Stimulated activated CD4-positive, alpha-beta T cell treated with anti-CD3 and anti-CD28 coated beads, Interleukin-4, amount 100 ng/mL, for 4 hours (primary cell): Measurements from ENCODE around the gene ARID5B.
A peak's percentile ranks its signal among the peaks of the same experiment; 100 is the strongest.

ENCODE experiments used
- DNase-seq, 2 experiments: peaks; one replicate each; pipeline ENCODE4 v3.0.0-alpha.2; 2020

ARID5B gene

DNA sequence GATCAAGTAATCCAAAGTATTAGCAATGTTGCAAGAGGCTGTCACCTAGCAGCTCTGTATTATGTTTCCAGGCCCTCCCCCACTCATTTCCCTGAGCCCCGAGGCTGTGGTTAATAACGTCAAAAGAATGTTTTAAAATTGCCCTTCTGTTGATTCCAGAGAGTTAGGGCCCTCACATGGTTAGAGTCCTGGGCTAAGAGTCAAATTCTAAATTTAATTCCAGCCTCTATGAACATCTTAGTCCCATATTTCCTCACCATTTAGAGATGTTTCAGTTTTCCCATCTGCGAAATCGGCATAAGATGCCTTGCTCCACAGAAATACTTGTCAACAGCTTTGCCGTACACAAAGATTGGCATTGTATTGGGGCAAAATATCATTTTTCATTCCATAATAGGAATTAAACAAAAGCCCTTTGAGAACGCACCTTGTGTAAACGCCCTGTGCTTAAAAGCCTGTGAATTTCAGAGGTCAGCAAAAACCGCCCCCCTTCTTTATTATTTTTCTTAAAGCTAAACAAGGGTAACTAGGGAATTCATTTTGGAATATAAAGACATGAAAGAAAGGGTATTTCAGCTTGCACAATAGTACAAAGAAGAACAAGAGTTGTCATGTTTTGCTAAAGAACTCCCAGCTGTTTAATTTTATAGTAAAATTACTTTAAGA is 135.8 kb downstream of the ARID5B start:
- no peak for DNase-seq

DNA sequence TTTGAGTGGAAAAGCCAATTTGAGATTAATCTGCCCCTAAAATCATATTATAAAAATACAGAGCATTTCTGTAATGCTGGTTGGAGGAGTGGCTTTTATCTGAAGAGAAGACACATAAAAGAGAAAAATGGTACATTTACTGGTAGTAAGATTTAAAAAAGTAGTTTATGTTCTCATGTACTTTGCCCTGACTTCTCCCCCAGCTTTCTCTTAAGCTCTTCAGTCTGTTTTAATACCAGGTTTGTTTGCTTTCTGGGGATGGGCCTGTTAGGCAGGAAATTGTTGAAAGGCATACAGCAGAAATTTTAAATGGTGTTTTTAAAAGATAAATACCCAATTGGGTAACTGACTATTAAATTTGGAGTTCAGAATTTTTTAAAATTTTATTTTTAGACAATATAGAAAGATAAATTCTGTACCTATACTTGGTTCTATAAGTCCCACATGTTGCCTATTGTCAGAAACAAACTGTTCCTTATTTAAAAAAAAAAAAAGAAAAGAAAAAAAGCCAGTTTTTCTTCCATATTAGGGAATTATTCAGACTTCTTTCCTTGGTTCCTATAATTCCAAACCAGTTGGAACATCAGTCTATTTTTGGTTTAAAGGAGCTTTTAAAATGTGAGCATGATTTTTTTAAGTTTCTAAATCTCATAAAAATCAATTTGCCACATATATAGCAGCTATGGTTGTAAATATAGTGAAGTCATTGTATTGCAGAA is 136.6 kb downstream of the ARID5B start:
- no peak for DNase-seq

DNA sequence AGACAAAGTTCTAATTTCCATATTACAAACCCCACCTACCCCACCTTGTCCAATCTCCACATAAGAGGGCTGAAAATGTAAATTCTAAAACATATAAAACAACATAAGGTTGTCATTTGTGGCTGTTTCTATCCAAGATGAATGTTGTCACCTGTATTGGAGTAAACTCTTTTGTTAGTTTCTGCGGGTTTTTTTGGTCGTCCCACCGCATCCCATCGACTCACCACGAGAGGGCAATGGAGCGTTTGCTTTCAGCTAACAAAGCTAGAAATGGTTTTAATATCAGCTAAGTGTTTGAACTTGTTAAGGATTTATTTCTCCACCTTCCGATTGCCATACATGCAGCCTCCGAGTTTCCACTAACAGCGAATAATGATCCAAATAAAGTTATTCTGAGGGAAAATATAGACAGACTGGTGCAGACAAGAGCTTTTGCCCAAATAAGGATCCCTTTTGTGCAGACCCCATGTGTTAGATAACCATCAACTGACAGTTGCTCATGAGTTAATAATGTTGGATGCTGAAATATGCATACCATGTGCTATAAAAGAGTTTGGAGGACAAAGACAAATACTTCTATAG is 137.2 kb downstream of the ARID5B start:
- DNase-seq = peak; percentile 54 to 78

DNA sequence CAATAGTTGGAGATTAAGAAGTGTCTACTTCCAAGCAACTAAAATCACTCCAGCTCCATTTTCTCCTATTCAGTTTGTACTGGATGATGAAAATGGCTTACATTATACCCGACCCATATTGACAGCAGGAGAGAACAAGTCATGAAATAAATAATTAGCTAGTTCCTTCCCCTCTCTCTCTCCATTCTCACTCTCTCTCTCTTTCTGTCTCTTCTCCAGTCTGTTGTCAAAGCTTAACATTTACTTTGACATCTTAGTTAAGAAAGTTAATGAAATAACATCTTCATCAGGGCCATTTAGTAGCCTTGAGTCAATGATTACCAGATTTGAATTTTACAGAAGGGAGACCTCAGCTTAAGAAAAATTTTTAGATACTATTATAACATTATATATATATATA is 138.5 kb downstream of the ARID5B start:
- no peak for DNase-seq

DNA sequence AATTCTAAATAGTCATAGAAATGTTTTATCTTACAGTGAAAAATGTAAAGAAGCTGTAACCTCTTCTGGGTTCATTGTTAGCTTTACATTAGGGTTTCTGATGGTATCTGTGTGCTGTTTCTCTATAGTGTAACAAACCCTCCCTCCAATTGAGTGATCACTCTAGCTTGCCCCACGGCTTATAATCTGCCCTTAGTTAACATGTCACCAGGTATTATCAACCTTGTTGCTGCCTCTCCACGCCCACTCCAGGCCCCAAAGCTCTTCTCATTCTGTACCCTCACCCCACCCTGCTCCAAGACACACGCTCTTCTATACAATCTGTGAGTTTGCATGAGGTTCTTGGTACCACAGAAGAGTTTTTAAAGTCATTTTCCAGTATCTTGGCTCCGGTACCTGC is 139.4 kb downstream of the ARID5B start:
- no peak for DNase-seq

DNA sequence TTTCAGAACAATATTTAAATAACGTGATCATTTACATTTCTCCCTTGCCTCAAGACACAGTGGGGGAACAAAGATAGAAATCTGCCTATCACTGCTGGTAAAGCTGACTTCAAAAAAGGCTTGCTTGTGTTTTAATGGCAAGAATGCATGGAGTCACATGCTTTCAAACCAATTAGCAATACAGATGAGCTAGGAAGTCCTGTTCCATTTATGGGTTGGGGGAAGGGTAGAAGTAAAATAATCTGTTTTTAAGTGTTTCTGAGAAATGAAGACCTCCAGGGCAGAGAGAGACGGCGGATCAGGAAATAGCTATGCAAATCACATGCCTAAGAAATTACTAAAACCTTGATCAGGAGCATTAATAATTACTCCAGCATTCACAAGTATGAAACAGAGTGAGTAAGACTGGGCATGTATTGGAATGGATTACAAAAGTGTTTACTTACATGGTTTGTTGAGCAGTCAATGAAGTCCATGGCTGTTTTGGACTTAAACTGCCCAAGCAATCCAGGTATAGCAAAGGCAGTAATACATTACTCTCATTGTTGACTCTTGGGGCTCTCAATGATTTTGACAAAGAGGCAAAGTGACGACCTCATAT is 142.0 kb downstream of the ARID5B start:
- DNase-seq = no peak

DNA sequence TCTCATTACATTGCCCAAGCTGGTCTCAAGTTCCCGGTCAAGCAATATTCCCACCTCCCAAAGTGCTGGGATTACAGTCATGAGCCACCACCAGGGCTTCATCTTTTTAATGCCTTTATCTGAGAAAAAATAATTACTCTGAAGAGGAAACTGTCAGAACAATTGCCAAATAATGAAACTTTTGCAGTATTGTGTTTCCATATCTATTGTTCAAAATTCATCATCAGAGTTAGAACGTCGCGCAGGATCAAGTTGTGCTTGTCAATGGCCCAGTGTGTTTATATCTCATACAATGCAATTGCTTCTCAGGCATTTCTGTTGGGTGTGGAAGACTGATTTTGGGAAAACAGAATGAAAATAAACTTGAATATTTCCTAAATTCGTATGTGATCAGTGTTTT is 143.1 kb downstream of the ARID5B start:
- DNase-seq = no peak

DNA sequence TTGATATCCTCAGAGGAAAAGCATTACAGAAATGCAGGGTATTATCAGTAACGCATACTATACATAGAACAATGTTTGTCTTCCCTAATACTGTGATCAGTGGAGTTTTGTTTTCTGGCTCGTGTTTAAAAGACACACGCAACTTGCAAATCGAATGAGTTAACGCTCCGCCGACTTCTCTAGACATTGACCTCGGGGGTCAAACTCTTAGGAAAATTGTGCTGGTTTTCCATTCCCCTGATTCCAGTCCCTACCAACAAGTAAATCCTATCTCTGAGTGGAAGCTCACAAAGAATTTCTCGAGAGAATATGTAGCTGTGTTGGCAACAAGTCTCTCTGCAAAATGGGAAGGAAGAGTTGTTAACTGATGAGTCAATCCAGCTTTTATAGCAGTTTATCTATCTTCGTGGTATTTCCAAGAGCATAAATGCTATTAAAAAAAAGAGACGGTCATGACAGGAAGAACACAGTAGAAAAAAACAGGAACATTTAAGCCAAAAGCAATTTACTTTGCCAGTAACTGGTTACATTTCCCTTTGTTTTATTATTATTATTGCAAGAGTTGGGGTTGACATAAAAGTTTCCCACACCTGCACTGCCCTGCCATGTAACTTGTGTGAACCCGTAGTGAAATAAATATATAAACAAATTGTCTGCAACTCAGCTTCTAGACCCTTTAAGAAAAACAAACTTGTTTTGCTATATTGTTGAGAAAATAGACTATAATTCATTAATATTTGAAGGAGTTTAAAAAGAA is 144.4 kb downstream of the ARID5B start:
- no peak for DNase-seq

DNA sequence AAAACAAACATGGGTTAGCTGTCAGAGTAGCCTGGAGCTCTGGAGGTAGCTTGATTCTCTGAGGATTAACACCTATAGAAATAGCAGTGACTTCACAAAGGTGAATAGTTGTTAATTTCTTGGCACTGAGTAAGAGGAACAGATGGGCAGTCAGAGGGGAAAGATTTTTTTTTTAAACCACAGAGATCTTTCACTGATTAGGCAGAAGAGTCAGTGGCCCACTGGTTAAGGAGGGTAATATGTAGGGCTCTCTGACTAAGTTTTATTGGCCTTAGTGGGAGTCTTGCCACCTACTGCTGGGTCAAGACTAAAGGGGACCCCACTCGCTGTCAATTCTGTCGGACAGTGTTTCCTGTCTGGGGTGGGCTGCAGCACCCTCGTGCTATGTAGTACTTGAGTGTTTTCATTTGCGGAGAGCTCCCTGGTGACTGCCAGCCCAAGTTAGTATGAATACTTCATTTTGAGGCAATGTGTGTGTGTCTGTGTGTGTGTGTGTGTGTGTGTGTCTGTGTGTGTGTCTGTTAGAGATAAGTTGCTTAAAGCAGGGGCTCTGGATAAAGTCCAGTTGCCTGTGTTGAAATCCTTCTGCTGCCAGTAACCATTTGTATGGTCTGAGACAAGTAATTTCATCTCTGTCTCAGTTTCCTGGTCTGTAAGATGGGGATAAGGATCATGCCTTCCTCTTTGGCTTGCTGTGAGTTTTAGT is 145.2 kb downstream of the ARID5B start:
- no peak for DNase-seq

DNA sequence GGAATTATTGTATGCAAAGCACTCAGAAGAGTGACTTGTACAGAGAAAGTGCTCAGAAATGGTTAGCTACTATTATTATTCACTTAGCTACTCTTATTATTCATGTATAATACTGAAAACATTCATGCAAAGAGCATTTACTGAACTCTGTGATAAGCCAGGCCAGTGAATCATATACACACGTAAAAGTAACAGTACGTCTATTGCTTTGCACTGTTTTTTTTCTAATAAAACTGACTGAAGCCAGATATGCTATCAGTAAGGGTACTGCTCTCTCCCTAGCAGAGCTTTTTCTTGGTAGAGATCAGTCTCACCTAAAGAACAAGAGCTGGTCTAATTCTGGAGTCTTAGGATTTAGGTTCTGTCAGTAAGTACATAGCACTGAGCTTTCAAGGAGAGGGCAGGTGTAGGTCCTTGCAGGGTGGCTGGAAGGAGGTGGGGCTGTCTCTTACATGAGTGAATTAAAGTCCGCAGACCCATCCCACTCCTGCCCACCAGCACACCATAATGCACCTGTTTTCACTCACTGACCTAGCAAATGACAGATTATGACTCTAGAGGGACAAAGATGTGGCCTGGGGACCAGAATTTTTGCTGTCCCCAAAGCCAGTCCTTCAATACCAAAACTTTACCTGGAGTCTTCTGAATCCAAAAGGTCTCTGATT is 145.9 kb downstream of the ARID5B start:
- no peak for DNase-seq

DNA sequence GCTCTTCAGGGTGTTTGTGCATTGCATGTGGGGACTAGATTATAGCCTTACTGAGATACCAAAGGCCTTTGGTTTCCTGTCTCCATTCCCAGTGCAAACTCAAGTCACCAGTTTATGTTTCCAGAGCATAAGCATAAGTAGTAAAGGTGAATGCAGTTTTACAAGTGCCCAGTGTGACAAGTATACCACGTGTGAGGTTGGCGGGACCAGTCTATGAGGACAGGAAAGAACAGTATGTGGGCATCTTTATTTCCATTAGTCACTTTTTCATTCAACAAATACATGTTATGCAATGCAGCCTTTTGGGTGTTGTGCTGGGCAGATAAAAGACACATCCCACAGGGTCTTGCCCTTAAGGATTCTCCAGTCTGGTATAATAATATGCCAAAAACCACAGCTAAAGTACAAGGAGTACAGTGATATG is 146.5 kb downstream of the ARID5B start:
- peak in 1 of 2 experiments; percentile 56 for DNase-seq

DNA sequence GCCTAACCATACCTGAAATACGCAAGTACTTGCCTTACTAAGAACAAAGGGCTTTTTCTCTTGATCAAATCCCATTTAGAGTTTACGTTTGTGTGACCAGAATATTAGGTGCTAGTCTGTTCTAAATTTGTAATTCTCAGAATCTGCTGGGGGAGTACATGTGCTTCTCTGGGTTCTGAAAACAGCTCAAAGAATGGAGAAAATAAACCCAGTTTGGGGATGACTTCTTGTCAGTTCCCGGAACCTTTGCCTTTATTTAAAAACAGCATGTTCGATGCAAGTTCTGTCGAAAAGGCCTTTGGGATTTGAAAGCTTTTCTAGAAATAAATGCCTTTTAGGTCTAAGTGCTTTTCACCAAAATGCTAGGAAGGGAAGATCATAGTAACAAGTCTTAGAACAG is 147.0 kb downstream of the ARID5B start:
- DNase-seq = no peak

DNA sequence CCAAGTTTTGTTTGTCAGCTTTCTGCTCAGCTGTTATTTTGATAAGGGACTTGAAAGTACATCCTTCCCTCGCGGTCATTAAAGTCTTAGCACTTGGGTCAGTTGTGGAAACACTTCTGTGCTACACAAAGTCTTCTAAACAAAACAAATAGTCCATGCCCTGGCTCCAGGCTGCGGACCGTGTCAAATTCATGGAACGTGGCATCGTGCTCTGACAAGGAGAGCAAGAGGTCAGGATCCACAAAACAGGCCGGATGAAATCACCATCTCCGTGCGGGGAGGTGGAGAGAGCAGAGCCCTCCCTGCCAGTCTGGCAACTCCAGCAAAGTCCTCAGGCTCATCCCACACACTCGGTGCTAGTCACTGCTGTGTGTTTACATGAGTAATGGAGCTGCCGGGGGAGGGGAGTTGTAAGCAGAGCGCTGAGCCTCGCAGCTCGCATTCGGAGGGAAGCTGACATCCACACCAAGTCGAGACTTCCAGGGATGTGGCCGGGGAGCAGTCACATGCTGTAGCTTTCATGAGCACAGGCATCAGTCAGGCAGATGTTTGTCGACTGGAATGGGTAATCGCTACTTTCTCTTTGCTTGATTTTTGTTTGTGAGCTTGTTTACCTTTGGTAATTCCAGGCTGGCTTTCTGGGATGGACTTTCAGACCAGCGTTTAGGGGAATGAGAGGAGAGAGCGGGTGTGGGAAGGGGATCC is 147.6 kb downstream of the ARID5B start:
- DNase-seq = peak; percentile 61 to 82

DNA sequence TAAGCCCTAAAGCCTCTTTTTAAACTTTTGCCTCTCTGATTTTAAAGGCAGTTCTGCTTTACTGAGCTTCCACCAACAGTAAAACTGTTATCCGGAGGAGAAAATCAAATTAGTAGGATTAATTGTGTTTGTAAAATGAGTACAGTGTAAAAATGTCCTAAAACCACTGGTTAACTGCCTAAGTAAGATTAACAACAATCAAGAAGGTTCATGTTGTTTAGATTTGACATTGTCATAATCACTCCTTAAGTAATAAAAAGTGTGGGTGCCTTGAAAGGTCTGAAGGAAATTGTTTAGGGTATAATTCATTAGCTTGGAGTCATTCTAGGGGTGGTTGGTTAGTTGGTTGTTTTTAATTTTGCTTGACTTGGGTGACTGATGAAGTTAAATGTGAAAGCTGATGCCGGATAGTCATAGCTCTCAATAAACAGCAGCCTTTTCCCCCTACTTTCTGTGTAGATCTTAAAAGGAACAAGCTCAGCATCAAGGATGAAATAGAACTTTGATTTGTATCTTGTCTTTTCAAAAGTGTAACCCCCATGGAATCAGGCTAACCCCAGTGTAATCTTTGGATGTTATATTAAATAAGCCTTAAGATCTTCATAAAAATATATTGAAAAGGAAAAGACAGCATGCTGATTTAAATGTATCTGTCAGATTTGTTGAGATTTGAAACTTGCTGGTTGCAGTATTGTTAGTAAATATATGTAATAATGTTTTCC is 148.3 kb downstream of the ARID5B start:
- no peak for DNase-seq

DNA sequence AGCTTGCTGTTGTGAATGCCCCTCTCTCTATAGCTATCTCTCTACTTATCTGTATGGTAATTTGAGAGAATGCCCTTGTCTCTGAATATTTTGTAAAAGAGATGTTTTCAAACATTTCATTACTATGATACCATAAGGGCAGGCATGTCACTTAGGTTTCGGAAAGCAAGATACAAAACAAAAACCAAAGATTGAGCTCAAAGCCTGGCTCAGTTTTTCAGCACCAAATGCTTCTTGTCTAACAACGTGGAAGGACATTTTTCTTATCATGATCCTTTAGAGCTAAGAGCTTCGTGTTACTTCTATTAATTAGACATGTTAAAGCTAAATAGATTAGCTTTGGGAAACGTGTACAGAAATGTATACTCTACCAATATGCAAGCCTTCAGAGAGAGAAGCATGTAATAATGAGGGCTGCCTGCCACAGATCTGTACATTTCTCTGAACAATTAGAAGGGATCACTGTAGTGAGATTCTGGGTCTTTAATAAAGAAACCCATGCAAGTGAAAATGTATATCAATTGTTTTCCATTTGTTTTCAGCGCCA is 148.9 kb downstream of the ARID5B start:
- no peak for DNase-seq

DNA sequence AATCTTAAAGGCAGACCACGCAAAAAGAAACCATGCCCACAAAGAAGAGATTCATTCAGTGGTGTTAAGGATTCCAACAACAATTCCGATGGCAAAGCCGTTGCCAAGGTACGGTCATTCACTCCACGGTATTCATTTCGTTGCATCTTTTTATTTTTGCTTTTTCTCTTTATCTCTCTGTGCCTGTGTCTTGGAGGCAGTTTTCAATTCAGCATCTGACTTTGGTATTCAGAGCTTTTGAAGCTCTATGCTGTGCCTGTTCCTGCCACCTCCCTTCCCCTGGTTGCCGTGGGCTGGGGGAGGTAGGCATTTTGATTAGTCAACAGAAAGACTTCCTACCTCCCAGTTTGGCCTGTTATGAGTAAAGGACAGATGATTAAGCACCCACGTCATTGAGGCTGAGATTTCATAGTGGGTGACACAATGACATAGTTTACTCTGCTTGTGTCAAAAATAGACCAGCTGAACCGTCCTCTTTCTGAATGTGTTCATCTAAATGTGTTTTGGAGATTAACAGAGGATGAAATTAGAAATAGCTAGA is 149.5 kb downstream of the ARID5B start:
- peak; percentile 63 to 88 for DNase-seq

DNA sequence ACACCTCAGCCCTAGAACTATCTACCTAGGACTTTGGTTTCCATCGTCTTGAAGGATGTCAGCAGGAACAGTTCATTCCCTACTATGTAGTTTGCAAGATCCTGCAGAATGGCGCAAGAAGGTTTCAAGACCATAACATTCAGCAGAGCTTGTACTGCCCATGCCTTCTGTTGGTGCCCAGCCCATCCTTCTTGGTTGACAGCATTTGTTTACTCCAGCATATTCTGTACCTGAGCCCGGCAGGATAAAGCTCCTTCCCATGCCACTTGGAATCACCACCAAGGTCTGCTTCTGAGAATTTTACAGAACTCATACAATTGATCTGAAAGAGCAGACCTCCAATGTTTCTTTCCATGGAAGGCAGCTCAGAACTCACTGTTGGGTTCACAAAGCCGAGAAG is 150.8 kb downstream of the ARID5B start:
- DNase-seq = no peak

DNA sequence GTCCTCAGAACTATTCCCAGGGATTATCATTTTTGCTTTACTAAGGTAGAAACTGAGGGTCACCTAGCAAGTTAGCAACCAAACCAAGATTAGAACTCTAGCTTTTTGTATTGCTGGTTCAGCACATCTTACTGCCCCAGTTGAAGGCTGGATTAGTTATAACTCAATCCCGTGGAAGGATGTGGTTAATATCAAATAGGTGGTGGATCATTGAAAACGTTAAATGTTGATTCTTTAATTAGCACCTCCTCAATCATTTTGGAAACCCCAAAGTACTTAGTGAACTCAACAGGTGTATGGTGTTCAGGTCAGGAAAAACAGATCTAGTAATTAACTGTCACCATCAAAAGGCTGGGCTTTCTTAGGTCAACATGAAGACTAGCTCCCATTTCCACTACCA is 152.4 kb downstream of the ARID5B start:
- DNase-seq = no peak

DNA sequence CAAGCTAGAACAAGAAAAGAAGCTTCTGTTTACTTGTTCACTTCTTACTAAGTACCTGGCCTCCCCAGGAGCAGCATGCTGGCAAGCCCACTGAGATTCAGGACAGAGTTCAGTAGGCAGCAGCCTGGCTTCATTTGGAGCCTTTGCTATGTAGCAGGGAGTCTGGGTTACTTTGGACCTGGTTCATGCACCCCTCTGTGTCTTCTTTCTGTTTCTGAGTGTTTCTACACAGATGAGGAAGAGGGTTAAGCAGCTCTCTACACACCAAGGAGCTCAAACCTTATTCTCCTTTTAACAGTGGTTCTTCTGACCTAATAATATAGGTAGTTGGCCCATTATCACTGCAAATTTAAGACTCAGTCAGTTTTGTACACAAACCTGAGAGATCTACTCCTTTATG is 152.9 kb downstream of the ARID5B start:
- no peak for DNase-seq

DNA sequence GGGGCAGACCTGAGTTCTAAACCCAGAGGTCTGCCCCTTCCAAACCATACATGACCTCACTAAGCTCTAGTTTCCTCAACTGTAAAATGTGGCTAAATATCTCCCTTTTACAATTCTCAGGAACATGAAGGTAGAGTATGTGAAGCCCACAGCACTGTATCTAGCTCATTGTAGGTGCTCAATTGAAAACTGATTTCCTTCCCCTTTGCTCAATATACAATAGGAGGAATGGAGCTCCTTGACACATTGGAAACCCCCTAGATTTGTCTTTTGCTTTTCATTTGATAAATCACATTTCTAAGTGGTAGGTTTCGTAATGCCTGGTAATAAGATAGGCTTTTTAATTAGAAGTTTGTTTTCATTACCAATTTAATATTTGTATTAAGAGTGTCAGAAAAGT is 153.3 kb downstream of the ARID5B start:
- DNase-seq = no peak
